Nephron (organoid): ENCODE measurements around the gene PYGM.

Experiments
- H3K27ac Mint-ChIP-seq, 3 experiments: 2 replicates each; pipeline ENCODE4 v1.8.0; 2020; ENCODE audit warnings: mixed read lengths in 3 of 3, mild to moderate bottlenecking in 2 of 3, moderate library complexity in 1 of 3
- H3K27me3 Mint-ChIP-seq: 2 replicates; pipeline ENCODE4 v1.8.0; 2021; ENCODE audit warnings: low read depth, mild to moderate bottlenecking, moderate library complexity, mixed read lengths
- H3K36me3 Mint-ChIP-seq: 2 replicates; pipeline ENCODE4 v1.8.0; 2020; ENCODE audit warnings: low read depth, mixed read lengths
- H3K4me1 Mint-ChIP-seq: 2 replicates; pipeline ENCODE4 v1.8.0; 2020; ENCODE audit warnings: mixed read lengths
- H3K4me3 Mint-ChIP-seq, 3 experiments: 2 replicates each; pipeline ENCODE4 v1.8.0; 2020; ENCODE audit warnings: mild to moderate bottlenecking in 3 of 3, mixed read lengths in 3 of 3, moderate library complexity in 2 of 3
- H3K9me3 Mint-ChIP-seq: 2 replicates; pipeline ENCODE4 v1.8.0; 2020; ENCODE audit warnings: mixed read lengths
- TF ChIP-seq, protein P1 (sequence below), 3 experiments: fragments of 200-600 bp; sonication (generic); IDR thresholded peaks; one replicate each; pipeline ENCODE4 v1.5.0; 2021; ENCODE audit warnings: antibody characterized with exemption in 3 of 3; ENCODE audit not compliant: unreplicated experiment in 3 of 3

Gene PYGM

DNA sequence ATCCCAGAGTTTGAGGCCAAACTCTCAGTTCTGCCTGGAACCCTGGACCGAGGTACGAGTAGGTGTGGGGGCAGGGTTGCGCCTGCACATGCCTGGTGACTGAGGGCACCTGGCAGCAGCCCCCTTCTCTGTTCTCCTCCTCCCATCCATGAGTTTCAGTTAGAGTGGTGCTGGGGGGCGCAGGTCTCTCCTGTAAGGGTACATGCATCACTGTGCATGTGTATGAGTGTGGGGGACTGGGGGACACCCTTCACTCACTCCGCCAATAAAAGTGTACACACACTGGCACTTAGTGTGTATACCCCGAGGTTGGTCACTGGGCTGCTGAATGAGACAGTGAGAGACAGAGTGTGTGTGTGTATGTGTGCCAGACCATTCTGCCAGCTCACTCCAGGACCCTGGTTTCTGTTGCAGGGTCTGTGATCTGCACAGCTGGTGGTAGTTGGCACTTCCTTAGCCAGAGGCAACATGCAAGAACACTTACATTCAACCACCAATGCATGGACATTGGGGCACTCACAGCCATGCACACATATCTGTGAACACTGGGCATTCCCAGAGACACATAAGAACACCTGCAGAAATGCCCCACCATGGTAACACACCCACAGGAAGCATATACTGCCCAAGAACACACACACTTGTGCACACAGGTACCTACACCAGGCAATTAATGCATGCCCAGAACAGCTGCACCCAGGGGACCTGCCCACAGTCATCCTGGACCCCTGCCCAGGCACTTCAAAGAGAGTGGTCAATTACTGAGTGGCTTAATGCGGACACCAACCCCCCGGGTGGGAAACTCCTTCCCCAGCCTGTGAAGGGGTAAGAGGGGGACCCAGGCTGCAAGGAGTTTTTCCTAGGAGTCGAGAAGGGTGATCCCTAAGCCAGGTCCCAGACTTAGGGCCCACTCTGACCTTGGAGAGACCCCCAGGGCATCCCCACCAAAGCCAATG lies 35.6 kb downstream of the PYGM start:
- TF ChIP-seq, protein P1, sequence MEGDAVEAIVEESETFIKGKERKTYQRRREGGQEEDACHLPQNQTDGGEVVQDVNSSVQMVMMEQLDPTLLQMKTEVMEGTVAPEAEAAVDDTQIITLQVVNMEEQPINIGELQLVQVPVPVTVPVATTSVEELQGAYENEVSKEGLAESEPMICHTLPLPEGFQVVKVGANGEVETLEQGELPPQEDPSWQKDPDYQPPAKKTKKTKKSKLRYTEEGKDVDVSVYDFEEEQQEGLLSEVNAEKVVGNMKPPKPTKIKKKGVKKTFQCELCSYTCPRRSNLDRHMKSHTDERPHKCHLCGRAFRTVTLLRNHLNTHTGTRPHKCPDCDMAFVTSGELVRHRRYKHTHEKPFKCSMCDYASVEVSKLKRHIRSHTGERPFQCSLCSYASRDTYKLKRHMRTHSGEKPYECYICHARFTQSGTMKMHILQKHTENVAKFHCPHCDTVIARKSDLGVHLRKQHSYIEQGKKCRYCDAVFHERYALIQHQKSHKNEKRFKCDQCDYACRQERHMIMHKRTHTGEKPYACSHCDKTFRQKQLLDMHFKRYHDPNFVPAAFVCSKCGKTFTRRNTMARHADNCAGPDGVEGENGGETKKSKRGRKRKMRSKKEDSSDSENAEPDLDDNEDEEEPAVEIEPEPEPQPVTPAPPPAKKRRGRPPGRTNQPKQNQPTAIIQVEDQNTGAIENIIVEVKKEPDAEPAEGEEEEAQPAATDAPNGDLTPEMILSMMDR (IDR thresholded peaks at IDR 0.05; ENCODE audit: unreplicated experiment in 3 of 3), result no peak
- Mint-ChIP-seq H3K36me3 (no peaks in the 10 kb centered on the region), H3K27me3 (peaks cover 49% of the 10 kb centered on the region), H3K9me3 (no peaks in the 10 kb centered on the region), H3K4me3 (peak overlapping the region; percentile 70 to 80 (median 78)), H3K4me1 (peaks cover 22% of the 10 kb centered on the region), H3K27ac (peak overlapping the region in 1 of 3 experiments; percentile 46)

DNA sequence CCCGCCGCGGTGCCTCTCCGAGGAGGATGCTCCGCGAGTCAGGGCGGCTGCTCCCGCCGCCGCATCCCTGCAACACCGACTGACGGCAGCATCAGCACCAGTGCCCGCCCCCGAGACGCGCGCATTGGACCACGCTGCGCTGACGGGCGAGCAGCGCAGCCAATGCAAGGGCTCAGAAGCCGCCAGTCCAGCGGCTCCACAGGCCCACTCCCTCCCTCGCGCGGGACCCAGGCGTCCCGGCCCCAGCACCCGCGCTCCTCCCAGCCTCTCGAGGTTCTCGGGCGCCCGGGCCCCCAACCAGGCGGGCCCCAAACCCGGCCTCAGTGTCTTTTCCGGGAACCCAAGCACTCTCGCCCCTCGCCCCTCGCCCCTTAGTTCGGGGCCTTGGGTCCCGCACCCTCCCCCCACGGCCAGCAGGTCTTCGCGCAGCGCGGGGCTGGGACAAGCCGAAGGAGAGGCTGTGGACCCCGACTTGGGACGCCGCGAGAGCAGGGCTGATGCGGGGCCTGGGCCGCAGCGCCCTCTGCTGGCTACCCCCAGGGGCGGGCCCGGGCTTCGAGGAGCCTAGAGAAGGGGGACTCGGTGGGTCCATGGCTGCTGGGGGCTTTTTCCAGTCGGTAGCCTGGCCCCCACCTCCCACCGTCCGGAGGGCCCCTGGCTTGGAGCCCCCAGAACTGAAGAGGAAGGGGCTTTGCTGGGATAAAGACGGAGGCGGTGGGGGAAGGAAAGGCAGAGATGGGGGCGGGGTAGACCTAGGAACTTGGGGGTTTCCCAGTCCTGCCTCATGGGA lies 36.5 kb downstream of the PYGM start, which contains the start of gene NRXN2:
Gene NRXN2, minus strand, starts transcription at position 81 of the 790 bp plus-strand sequence. CDS start 9,498 bp downstream, outside the sequence.
- no peaks in the 10 kb centered on the region for H3K36me3 Mint-ChIP-seq

DNA sequence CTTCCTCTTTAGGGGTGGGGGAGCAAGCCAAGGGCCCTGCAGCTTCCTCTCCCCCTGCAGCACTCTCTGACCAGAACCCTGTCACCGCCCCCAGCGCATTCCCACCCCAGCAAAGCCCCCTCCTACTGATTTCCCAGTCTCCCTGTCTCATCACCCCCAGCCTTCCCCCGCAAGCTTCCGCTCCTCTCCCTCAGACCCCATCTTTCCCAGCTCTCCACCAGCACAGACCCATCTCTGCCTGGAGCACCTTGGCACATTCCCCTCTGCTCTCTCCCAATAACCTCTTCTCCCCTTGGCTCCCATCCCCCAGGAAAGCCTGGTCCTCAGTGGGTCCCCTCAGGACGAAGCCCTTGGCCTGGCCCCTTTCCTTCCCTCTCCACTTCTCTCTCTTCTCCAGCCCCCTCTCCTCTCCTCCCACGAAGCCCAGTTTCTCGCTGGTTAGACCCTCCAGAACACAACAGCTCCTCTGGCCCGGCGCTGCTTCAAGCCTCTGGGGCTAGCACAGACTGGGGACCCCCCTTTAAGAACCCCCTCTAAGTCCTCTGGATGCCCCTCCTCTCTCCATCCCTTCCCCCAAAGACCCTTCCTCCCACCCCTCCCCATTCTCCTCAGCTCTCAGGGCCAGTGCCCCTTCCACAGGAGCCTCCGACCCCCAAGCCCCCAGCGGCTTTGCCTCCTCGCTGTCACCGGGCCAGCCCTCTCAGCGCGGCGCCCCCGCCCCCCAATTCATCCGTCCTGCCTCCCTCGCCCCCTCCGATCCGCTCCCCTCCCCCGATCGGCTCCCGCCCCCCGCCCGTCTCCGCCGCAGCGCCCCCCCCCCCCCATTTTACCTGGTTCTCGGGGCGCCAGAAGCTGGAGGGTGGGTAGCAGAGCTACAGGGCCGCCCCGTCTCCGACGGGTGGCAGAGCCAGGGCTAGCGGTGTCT lies 37.4 kb downstream of the PYGM start:
- TF ChIP-seq, protein P1 (IDR thresholded peaks at IDR 0.05; ENCODE audit: unreplicated experiment in 3 of 3), result no peak
- peak overlapping the region; percentile 64 to 73 (median 70) for H3K4me3 Mint-ChIP-seq
- H3K27ac Mint-ChIP-seq, result no peak overlapping the region
- peaks cover 67% of the 10 kb centered on the region for H3K27me3 Mint-ChIP-seq
- H3K4me1 Mint-ChIP-seq, result peaks cover 22% of the 10 kb centered on the region
- H3K36me3 Mint-ChIP-seq, result no peaks in the 10 kb centered on the region
- H3K9me3 Mint-ChIP-seq, result no peaks in the 10 kb centered on the region

More for the DNA sequence above, 36.5 kb downstream of the PYGM start, which contains the start of gene NRXN2:
- H3K27ac Mint-ChIP-seq, result no peak within 1 kb of the TSS
- H3K27me3 Mint-ChIP-seq, result peaks cover 58% of the 10 kb centered on the region
- no peaks in the 10 kb centered on the region for H3K9me3 Mint-ChIP-seq
- TF ChIP-seq, protein P1 (IDR thresholded peaks at IDR 0.05; ENCODE audit: unreplicated experiment in 3 of 3), result peak; percentile 95 to 98 (median 98)
- H3K4me3 Mint-ChIP-seq, result peak within 1 kb of the TSS; percentile 73 to 80 (median 78)
- H3K4me1 Mint-ChIP-seq, result peaks cover 22% of the 10 kb centered on the region

DNA sequence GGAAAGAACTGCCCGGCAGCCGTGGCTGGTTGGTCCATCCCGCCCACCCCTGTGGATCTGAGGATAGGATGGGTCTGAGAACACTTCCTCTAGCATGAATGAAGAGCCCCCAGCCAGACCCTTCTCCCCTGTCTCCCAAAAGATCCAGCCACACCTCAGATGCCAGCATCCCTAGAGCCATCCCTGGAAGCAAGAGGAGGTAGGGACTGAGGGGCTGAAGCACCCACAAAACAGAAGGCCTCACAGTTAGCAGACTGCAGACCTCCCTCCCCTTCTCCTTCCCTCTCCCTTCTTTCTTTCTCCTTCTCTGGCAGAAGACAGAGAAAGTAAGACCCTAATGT lies 38.4 kb downstream of the PYGM start:
- peaks cover 17% of the 10 kb centered on the region for H3K4me1 Mint-ChIP-seq
- TF ChIP-seq, protein P1 (IDR thresholded peaks at IDR 0.05; ENCODE audit: unreplicated experiment in 3 of 3), result no peak
- no peaks in the 10 kb centered on the region for H3K36me3 Mint-ChIP-seq
- no peaks in the 10 kb centered on the region for H3K9me3 Mint-ChIP-seq
- peak overlapping the region in 1 of 3 experiments; percentile 73 for H3K4me3 Mint-ChIP-seq
- peaks cover 74% of the 10 kb centered on the region for H3K27me3 Mint-ChIP-seq
- no peak overlapping the region for H3K27ac Mint-ChIP-seq

DNA sequence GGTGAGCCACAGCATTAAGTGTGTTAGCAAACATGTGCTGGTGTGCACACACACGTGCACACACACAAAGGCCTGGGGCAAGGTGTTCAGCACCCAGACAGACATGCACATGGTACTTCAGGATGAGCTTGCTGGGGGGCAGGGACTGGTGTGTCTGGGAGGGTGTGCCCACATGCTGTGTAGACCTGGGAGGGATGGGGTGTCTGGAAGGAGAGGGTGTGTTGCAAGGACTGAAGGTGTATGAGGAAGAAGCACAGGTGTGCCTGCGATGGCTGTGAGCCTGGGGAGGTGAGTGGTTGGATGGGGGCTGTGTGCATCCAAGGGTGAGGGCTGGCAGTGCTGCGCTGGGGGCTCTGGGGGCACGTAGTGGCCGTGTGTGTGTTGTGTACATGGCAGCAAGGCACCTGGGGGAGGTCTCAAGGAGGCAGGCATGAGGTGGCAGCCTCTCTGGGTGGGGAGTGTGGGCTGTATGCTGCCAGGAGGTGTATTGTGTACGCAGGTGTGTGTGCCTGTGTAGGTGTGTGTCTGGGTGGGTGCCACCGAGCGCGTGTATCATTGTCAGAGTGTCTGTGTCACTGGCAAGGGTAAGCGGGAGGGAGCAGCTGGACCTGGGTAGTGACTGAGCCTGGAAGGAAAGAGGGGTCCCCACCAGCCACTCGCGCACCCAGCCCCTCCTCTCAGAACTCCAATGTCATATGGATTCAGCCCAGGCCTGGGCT lies 39.0 kb downstream of the PYGM start:
- no peak overlapping the region for H3K27ac Mint-ChIP-seq
- H3K4me3 Mint-ChIP-seq, result peak overlapping the region; percentile 17 to 56 (median 33)
- H3K4me1 Mint-ChIP-seq, result peaks cover 17% of the 10 kb centered on the region
- TF ChIP-seq, protein P1 (IDR thresholded peaks at IDR 0.05; ENCODE audit: unreplicated experiment in 3 of 3), result no peak
- H3K36me3 Mint-ChIP-seq, result no peaks in the 10 kb centered on the region
- peaks cover 79% of the 10 kb centered on the region for H3K27me3 Mint-ChIP-seq
- H3K9me3 Mint-ChIP-seq, result no peaks in the 10 kb centered on the region
